Left ventricle myocardium superior (tissue), 1 donor: Measurements from ENCODE around the gene BIN1. TPM values are rescaled to one million over a fixed set of nuclear protein-coding genes. Genes with fewer than 3 reads are reported as not detected.

ENCODE experiments used
- ATAC-seq: fragments of 200-7000 bp; cut with Tn5 transposase; one replicate; pipeline ENCODE4 v1.9.1; 2020; ENCODE audit warnings: mild to moderate bottlenecking, moderate library complexity
- DNase-seq: peaks from one replicate; pipeline ENCODE4 v3.0.0-alpha.2; 2020
- intact Hi-C: fragments of 100-400 bp; cut with micrococcal nuclease; formaldehyde crosslinking; loops from one replicate; pipeline ENCODE4 v1.11.0; 2022
- total RNA-seq: library from RNA; stranded (reverse); fragmentation: NEBNext Ultra II Directional; extraction: Animal tissue kit (Norgen Biotek cat#: 25700); gene quantifications from one replicate; pipeline ENCODE4 v1.2.1, GENCODE V29; 2021
- donor health status: DM: no; HTN: yes; CAD: no; lungs with severe emphysema.

BIN1 gene
- total RNA-seq, 1 donor from 2014 or later, result 15.0 TPM

DNA sequence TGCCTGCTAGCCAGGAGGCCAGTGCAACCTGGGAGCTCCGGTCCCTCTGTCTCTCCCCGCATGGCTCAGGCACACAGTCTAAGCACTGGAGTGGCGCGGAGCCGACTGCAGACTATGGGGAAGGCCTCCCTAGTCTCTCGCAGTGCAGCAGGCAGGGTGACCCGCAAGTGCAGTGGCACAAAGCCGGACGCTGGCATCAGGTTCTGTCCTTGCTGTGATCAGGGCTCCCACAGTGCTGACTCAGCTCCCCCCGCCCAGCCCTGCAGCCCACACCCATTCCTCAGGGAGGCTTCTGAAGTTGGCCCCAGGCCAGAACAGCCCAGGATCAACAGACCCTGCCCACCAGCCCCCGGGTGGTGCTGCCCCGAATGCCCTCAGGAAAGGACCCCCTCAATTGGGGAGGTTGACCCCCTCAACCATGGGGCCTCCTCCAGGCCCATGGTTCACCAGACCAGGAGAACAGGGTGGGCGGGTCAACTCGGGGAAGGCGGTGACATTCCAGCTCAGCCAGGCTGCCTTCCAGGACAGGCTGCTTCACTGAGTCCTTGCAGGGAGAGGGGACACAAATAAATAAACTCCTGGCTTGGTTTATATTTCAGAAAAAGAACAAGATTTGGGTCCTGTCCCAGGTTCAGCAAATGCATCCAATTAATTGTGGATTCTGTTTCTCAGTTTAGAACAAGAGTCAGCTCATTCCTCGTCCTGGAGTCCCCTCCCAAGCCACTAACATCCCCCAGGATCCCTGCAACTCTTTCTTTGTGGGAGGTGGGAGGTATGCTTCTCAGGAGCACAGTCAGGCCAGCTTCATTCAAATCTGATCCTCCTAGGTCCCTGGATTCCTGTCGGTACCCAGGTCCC lies 12.2 kb downstream of the BIN1 start:
- DNase-seq, result peak; percentile 70
- peak; percentile 72 for ATAC-seq
- intact Hi-C loops, result no loop called here

GRCh38 chr2:127093648-127094210 lies 13.2 kb downstream of the BIN1 start:
- ATAC-seq (no peak), DNase-seq (no peak)
- intact Hi-C loops, result no loop called here

GRCh38 chr2:127092901-127093516 lies 13.9 kb downstream of the BIN1 start:
- intact Hi-C loops, result no loop called here

GRCh38 chr2:127092306-127092705 lies 14.6 kb downstream of the BIN1 start:
- DNase-seq (no peak), ATAC-seq (no peak)
- intact Hi-C loops, result no loop called here

More at GRCh38 chr2:127092901-127093516, 13.9 kb downstream of the BIN1 start:
- ATAC-seq (no peak), DNase-seq (no peak)

DNA sequence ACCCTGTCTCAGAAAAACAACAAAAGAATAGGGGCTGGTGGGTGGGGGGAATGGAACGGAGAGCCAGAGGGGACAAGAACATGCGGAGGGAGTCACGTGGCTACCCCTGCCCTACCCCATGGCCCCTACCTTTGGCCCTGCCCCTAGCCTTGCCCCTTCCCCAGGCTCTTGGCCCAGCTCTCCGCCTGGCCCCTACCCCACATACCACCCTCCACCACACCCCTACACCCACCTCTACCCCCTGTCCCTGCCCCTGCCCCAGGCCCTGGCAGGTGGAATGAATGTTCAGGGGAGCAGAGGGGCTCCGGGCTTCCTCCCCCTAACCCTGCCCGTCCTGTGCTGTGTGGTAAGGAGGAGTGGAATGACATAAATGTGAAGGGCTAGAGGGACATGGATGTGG lies 15.1 kb downstream of the BIN1 start:
- DNase-seq (no peak), ATAC-seq (no peak)
- intact Hi-C loops, result no loop called here

- DNase-seq, result no peak
Observed at GRCh38 chr2:127091148-127091547, 15.8 kb downstream of the BIN1 start.

DNA sequence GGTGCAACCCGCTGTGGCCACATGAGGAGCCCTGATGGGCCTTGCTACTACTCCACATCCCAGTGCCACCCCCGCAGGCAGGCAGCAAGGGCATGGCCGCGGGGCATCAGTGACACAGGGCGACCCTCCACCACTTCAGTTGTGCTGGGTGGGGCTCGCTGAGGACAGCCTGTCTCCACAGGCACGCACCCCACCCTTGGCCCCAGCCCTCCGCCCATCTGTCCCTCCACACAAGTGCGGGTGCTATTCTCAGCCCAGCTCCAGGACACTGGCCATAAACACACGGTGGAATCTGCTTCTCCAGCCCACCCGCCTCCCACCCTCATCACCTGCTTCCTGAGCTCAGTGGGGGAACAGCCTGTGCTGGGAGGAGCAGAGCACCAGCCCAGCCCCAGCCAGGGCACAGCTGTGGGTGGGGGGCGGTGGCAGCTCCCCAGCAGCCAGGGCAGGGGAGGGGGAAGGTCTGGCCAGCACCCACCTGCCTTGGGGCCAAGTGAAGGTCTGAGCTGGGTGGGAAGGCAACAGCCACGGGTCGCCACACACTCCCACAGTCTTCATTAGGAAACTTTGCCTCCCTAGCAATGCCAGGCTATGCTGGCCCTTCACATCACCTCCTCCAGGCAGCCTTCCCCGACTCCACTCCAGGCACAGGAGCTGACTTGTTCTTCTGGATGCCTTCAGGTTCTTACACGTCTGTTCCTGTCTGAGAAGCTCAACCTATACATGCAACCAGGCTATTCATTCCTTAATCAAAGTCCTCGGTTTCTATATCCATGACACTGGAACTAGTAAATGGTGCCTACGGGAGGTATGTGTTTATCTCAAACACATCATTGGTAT lies 16.5 kb downstream of the BIN1 start:
- DNase-seq (no peak), ATAC-seq (no peak)
- intact Hi-C loops, result no loop called here

More at GRCh38 chr2:127091148-127091547, 15.8 kb downstream of the BIN1 start:
- intact Hi-C loops, result no loop called here
- no peak for ATAC-seq

DNA sequence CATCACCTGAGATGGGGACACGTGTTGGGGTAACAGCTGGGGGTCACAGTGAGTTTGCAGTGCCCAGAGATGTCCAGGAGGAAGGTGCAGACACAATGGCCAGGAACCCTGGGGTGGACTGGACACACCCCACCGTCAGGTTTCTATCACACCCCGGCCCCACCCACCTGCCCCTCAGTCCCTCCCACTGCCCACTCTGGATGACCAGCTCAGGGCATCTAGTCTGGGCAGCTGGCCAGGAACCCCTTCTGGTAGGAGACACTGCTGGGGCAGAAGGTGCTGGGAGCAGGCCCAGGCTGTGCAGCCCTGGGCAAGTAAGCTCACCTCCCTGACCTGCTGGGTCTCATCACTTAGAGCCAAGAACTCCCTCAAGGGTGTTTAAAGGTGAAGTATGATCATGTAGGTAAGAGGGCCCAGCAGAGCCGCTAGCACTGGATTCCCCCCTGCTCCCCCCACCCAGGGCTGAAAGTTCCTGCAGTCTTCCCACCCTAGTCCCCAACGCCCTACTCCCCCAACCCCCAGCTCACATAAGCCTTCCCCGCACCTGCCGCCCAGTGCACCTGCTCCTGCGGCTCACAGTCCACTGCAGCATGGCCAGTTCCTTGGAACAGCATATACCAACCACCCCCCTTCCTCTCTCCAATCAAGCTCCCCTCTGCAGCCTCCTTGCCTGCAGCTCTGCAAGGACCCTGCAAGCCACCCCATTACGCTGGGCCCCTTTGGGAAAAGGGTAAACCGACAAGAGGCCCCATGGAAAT lies 17.3 kb downstream of the BIN1 start:
- DNase-seq, result no peak
- intact Hi-C loops, result no loop called here
- no peak for ATAC-seq

- DNase-seq (no peak), ATAC-seq (no peak)
- intact Hi-C loops, result no loop called here
Observed at GRCh38 chr2:127088706-127089105, 18.2 kb downstream of the BIN1 start.

DNA sequence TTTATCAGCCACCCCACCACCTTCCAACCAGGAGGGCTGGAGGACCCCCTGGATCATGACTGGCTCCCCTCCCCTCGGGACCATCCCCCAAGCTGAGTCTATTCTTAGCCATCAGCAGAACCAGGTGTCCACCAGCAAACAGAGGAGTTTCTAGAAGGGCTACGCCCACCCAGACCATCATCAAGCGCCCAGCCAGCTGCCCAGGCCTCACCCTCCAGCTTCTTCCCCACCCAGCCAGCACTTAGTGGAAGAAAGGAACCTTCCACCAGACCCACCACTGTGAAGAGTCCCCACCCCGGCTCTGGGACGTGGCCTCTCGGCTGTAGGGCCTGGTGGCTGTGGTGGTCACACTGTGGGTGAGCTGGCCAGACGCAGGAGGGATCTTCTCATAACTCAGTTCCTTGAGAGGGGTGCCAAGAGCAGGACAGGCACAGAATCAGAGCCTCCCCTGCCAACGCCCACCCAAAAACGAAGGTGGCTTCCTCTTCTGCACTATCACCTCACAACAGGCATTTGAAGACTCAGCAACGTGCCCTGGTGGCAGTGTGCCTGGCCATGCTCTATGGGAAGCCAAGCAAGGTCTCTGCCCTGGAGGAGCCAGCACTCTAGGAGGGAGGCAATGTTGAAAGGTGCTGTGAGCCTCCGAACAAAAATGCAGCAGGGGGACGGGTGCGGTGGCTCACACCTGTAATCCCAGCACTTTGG lies 19.0 kb downstream of the BIN1 start:
- intact Hi-C loops, result no loop called here
- DNase-seq (no peak), ATAC-seq (no peak)

GRCh38 chr2:127086990-127087790 lies 19.8 kb downstream of the BIN1 start:
- peak; percentile 74 for ATAC-seq
- intact Hi-C loops, result no loop called here
- peak; percentile 86 for DNase-seq

GRCh38 chr2:127085317-127085681 lies 21.7 kb downstream of the BIN1 start:
- intact Hi-C loops, result no loop called here
- no peak for DNase-seq
- no peak for ATAC-seq

DNA sequence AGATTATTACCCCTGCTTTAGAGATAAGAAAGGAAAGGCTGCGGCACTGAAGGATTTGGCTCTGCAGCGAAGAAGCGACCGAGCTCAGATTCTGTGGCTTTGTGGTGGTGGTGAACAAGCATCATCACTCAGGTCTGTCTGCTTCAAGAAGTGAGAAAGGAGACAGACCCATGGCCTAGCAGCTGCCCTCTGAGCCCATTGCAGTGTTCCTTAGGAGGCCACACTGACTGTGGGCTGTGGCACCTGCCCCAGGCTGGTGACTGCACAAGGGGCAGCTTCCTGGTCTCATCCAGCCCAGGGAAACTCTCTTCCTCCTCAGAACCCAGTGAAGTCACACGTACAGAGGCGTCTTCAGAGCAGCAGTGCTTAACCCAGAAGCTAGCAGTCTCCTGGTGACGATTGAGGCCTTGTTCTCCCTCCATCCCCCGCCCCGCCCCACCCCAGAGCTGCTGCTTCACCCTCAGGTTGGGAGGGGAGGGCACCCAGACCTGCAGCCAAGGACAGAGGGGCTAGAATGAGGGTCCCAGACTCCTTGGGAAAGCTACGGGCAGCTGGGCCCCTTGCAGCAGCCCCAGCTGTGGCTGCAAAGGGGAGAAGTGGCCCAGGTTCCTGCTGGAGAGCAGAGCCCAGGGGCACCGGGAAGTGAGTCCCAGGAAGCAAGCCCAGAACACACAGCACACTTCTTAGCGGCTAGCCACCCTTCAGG lies 22.2 kb downstream of the BIN1 start:
- intact Hi-C loops, result no loop called here
- no peak for DNase-seq
- ATAC-seq, result no peak

GRCh38 chr2:127083819-127084503 lies 23.0 kb downstream of the BIN1 start:
- DNase-seq (peak; percentile 78), ATAC-seq (peak; percentile 60)
- intact Hi-C loops, result no loop called here

- no peak for DNase-seq
- intact Hi-C loops, result no loop called here
- ATAC-seq, result no peak
Observed at GRCh38 chr2:127082974-127083373, 24.0 kb downstream of the BIN1 start.
